ENCODE data around the gene SIRPB1.
"Not testable (repeated sequence)": the region's sequence is repeated elsewhere in the genome, so short reads cannot be mapped to it uniquely, and the experiment has no call there.

The SIRPB1 gene

DNA sequence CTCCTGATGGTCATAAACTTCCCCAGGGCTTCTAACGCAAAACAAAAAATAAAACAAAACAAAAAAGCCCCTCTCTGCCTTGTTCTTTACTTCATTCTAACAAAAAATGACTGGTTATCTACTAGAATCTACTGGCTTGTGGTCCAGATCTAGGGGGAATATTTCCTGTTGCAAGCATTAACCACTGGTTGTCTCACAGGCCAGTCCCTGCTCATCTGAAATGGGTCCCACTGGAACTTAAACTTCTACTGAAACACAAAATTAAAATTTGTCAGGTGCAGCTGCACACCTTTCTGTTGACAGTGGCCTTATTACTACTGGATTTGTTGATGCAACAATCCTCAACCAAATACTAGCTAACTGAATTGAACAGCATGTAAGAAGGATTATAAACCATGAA lies 32.3 kb upstream of the SIRPB1 start:
- H3K4me3 ChIP-seq (replicated peaks in 1 of 2; ENCODE audit: low read depth in 2 of 2, low read length in 2 of 2): no peak overlapping the region
- DNase-seq (ENCODE audit: low read depth in 2 of 2): no peak
- no peak for TF ChIP-seq CTCF (IDR thresholded peaks at IDR 0.05; ENCODE audit: low read depth, low read length)

DNA sequence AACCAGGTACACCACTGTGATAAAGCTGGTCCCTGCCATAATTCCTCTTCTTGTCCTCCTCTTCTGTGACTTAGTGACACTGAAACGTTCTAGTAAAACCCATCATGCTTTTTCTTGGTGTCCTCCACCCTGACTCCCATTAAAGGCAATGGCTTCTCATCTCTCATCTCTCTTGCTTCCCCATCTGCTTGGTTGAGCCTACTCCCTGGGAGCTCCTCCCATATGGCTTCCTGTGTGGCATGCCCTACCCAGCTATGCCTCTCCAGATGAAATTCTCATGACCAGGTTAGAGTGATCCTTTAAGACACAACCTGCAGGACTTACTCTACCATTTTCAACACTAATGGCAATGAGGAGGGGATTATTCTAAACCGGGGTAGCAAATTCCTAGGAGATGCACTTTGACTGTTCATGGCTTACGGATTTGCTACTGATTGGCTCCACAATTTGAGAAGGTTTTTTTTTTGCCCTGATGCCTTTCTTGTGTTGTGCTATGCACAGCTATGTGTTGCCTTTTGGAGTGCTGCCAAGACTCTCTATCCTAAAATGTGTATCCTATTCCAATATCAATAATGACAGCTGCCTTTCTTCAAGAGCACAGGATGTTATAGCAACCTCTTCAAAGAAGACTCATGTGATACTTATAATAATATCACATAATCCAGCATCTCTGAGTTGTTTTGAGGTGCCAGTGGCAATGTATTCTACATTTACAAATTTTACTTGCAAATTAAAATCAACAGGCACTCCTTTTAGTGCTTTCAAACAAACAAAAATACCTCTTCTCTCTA lies 31.7 kb upstream of the SIRPB1 start:
- no peak for TF ChIP-seq CTCF (IDR thresholded peaks at IDR 0.05; ENCODE audit: low read depth, low read length)
- no peak overlapping the region for H3K4me3 ChIP-seq (replicated peaks in 1 of 2; ENCODE audit: low read depth in 2 of 2, low read length in 2 of 2)
- no peak for DNase-seq (ENCODE audit: low read depth in 2 of 2)

GRCh38 chr20:1648101-1648500 lies 28.3 kb upstream of the SIRPB1 start:
- no peak overlapping the region for H3K4me3 ChIP-seq (replicated peaks in 1 of 2; ENCODE audit: low read depth in 2 of 2, low read length in 2 of 2)
- no peak for DNase-seq (ENCODE audit: low read depth in 2 of 2)
- no peak for TF ChIP-seq CTCF (IDR thresholded peaks at IDR 0.05; ENCODE audit: low read depth, low read length)

GRCh38 chr20:1646975-1647431 lies 27.2 kb upstream of the SIRPB1 start:
- no peak overlapping the region for H3K4me3 ChIP-seq (replicated peaks in 1 of 2; ENCODE audit: low read depth in 2 of 2, low read length in 2 of 2)
- TF ChIP-seq CTCF (IDR thresholded peaks at IDR 0.05; ENCODE audit: low read depth, low read length): no peak
- DNase-seq (ENCODE audit: low read depth in 2 of 2): no peak

DNA sequence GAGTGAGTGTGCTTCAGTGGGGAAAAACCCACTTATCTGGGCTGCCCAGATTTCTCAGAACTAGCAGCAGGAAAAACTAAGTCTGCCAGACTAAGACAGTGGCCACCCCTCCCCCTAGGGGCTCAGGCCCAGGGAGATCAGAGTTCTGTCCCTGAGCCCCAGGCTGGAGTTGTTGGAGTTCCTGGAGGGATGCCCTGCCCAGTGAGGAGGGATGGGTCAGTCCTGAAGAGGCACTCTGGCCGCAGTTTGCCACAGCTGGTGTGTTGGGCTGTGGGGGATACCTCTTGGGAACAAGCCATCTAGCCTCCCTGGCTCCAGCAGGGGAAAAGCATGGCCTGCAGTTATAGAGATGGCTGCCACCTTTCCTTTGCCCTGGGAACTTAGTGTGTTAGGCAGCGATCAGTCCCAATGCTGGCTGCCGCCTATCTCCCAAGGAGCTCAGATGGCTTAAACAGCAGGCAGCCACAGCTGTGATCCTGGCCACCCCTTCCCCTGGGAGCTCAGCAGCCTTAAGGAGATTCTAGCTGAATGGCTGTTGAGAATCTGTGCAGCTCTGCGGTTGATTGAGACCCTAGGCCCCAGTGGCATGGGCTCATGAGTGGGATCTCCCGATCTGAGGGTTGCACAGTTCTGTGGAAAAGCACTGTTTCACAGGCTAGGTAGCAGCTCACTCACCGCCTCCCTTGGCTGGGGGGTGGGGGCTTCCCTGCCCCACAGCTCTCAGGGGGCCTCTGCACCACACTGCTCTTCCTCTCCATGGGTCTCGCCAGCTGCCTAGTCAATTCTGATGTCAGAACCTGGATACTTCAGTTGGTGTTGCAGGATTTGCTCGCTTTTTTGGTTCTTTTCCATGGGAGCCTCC lies 24.5 kb upstream of the SIRPB1 start:
- H3K4me3 ChIP-seq (replicated peaks in 1 of 2; ENCODE audit: low read depth in 2 of 2, low read length in 2 of 2): no peak overlapping the region
- no peak for TF ChIP-seq CTCF (IDR thresholded peaks at IDR 0.05; ENCODE audit: low read depth, low read length)
- no peak for DNase-seq (ENCODE audit: low read depth in 2 of 2)

- H3K4me3 ChIP-seq (replicated peaks in 1 of 2; ENCODE audit: low read depth in 2 of 2, low read length in 2 of 2); DNase-seq (ENCODE audit: low read depth in 2 of 2): not testable (repeated sequence)
Measured at GRCh38 chr20:1638643-1639042, 18.8 kb upstream of the SIRPB1 start.

- DNase-seq (ENCODE audit: low read depth in 2 of 2): no peak
- TF ChIP-seq CTCF (IDR thresholded peaks at IDR 0.05; ENCODE audit: low read depth, low read length): no peak
- H3K4me3 ChIP-seq (replicated peaks in 1 of 2; ENCODE audit: low read depth in 2 of 2, low read length in 2 of 2): no peak overlapping the region
Measured at GRCh38 chr20:1637755-1638154, 17.9 kb upstream of the SIRPB1 start.
